B cell (primary cell): Measurements from ENCODE around the gene CERK. TPM values are rescaled to one million over a fixed set of nuclear protein-coding genes. Genes with fewer than 3 reads are reported as not detected.
A peak's percentile ranks its signal among the peaks of the same experiment; 100 is the strongest.

Experiments
- ATAC-seq: fragments of 200-7000 bp; cut with Tn5 transposase; one replicate; pipeline ENCODE4 v1.10.0; 2021; ENCODE audit warnings: low read depth, mild to moderate bottlenecking, moderate number of reproducible peaks, moderate library complexity
- CTCF ChIA-PET: fragments of 350-600 bp; sonication (Branson Sonifier 250); formaldehyde crosslinking; loops from one replicate; lab custom pipeline; 2021; ENCODE audit warnings: antibody characterized with exemption, inconsistent platforms; lab: Charles Lee
- POLR2A ChIA-PET: fragments of 350-600 bp; sonication (Branson Sonifier 250); formaldehyde crosslinking; loops from one replicate; lab custom pipeline; 2021; ENCODE audit warnings: antibody characterized with exemption; lab: Charles Lee
- DNase-seq: peaks from one replicate; pipeline ENCODE4 v3.0.0; 2013
- H2AFZ ChIP-seq: 2 replicates; pipeline ENCODE4 v1.6.1; 2012; ENCODE audit warnings: mild to moderate bottlenecking, low read depth, low read length; ENCODE audit not compliant: insufficient read depth, poor library complexity, severe bottlenecking
- H3K27ac ChIP-seq, 2 donors: 1 replicate in 1 of 2; 2 replicates in 1 of 2; pipeline ENCODE4 v1.5.1; 2012 to 2013; ENCODE audit warnings: low read length in 2 of 2, mild to moderate bottlenecking in 2 of 2, moderate library complexity in 1 of 2
- H3K27me3 ChIP-seq, 4 experiments: fragments of 200-600 bp in 1 of 4; sonication (generic) in 1 of 4; replicated peaks in 1 of 4; 1 replicate in 2 of 4; 2 replicates in 2 of 4; pipeline versions ENCODE4 v1.6.1 to v1.7.0; 2013 to 2016; ENCODE audit warnings: low read length in 3 of 4, mild to moderate bottlenecking in 2 of 4, mixed read lengths in 1 of 4, moderate library complexity in 1 of 4; ENCODE audit not compliant: insufficient read depth in 4 of 4, control insufficient read depth in 3 of 4; ENCODE audit errors: control extremely low read depth in 1 of 4
- H3K36me3 ChIP-seq, 2 experiments: replicated peaks in 1 of 2; 1 replicate in 1 of 2; 2 replicates in 1 of 2; pipeline versions ENCODE4 v1.6.1 to v1.7.1; 2013; ENCODE audit warnings: low read length in 1 of 2; ENCODE audit not compliant: insufficient read depth in 2 of 2, control insufficient read depth in 1 of 2; ENCODE audit errors: control extremely low read depth in 1 of 2, extremely low read depth in 1 of 2
- H3K4me1 ChIP-seq, 2 donors: fragments of 200-600 bp in 1 of 2; sonication (generic) in 1 of 2; 1 replicate in 1 of 2; 2 replicates in 1 of 2; pipeline versions ENCODE4 v1.5.1 to v1.6.1; 2013 to 2017; ENCODE audit warnings: low read length in 2 of 2; ENCODE audit not compliant: control insufficient read depth in 2 of 2, insufficient read depth in 2 of 2
- H3K4me2 ChIP-seq: replicated peaks from 2 replicates; pipeline ENCODE3; 2012; ENCODE audit warnings: mild to moderate bottlenecking, low read depth, low read length; ENCODE audit not compliant: poor library complexity, severe bottlenecking
- H3K4me3 ChIP-seq, 5 experiments: fragments of 200-600 bp in 1 of 5; sonication (generic) in 1 of 5; 1 replicate in 3 of 5; 2 replicates in 2 of 5; pipeline versions ENCODE4 v1.5.1 to v1.7.0; 2011 to 2016; ENCODE audit warnings: low read length in 4 of 5, mild to moderate bottlenecking in 4 of 5, low read depth in 2 of 5, control low read depth in 1 of 5, moderate library complexity in 1 of 5; ENCODE audit not compliant: insufficient read depth in 1 of 5; ENCODE audit errors: control extremely low read depth in 1 of 5, extremely low read depth in 1 of 5
- H3K79me2 ChIP-seq: fragments of 200-600 bp; sonication (generic); one replicate; pipeline ENCODE4 v1.6.0; 2016; ENCODE audit warnings: low read length; ENCODE audit not compliant: control insufficient read depth, insufficient read depth
- H3K9ac ChIP-seq: fragments of 200-600 bp; sonication (generic); 2 replicates; pipeline ENCODE4 v1.6.1; 2017; ENCODE audit warnings: mild to moderate bottlenecking, low read length, moderate library complexity
- H3K9me3 ChIP-seq, 3 donors: one replicate each; pipeline versions ENCODE4 v1.6.1 to v1.7.1; 2013; ENCODE audit warnings: low read length in 2 of 3; ENCODE audit not compliant: control insufficient read depth in 2 of 3, insufficient read depth in 1 of 3; ENCODE audit errors: control extremely low read depth in 1 of 3
- H4K20me1 ChIP-seq: 2 replicates; pipeline ENCODE4 v1.6.0; 2012; ENCODE audit warnings: mild to moderate bottlenecking, low read length; ENCODE audit not compliant: insufficient read depth, control insufficient read depth, poor library complexity, severe bottlenecking
- H3K27ac Mint-ChIP-seq: one replicate; pipeline ENCODE4 v1.8.0; 2021; ENCODE audit warnings: mixed read lengths
- H3K27me3 Mint-ChIP-seq: one replicate; pipeline ENCODE4 v1.8.0; 2021; ENCODE audit warnings: mixed read lengths
- H3K4me1 Mint-ChIP-seq: one replicate; pipeline ENCODE4 v1.8.0; 2021; ENCODE audit warnings: mixed read lengths
- H3K4me3 Mint-ChIP-seq: one replicate; pipeline ENCODE4 v1.8.0; 2021; ENCODE audit warnings: mixed read lengths
- H3K9me3 Mint-ChIP-seq: one replicate; pipeline ENCODE4 v1.8.0; 2022; ENCODE audit warnings: mixed read lengths; ENCODE audit not compliant: insufficient read depth
- EZH2 ChIP-seq: IDR thresholded peaks from 2 replicates; pipeline ENCODE4 v1.6.1; 2012; ENCODE audit warnings: borderline replicate concordance, low read depth, mild to moderate bottlenecking, moderate library complexity, low read length; ENCODE audit not compliant: insufficient read depth, poor library complexity, severe bottlenecking
- WGBS: methylation state at CpG from one replicate; pipeline ENCODE4 v1.1.5; 2013; ENCODE audit warnings: missing lambda C conversion rate; ENCODE audit not compliant: insufficient coverage; 5-methylcytosine and 5-hydroxymethylcytosine counted together
- intact Hi-C: fragments of 100-400 bp; cut with micrococcal nuclease; formaldehyde crosslinking; loops from one replicate; pipeline ENCODE4 v1.10.0; 2022
- polyA plus RNA-seq: library from polyadenylated mRNA; depleted of rRNA; stranded (reverse); fragments of >200 nt; gene quantifications from 2 replicates; pipeline ENCODE4 v1.2.3, GENCODE V29; 2012
- total RNA-seq, 2 donors: library from RNA; stranded (reverse); fragments of 120-200 nt in 1 of 2; gene quantifications; 1 replicate in 1 of 2; 2 replicates in 1 of 2; pipeline versions ENCODE4 v1.2.3 to v1.2.4, GENCODE V29; 2013 to 2022
- TF ChIP-seq, protein P1 (sequence below): fragments of 200-600 bp; IDR thresholded peaks from one replicate; pipeline ENCODE4 v1.8.0; 2022; ENCODE audit warnings: antibody characterized with exemption, mild to moderate bottlenecking

The CERK gene
- total and polyA plus RNA-seq, 2 donors (not counting 1 experiment from before 2014, with no cell fraction given), result 23.2 to 48.3 TPM

DNA sequence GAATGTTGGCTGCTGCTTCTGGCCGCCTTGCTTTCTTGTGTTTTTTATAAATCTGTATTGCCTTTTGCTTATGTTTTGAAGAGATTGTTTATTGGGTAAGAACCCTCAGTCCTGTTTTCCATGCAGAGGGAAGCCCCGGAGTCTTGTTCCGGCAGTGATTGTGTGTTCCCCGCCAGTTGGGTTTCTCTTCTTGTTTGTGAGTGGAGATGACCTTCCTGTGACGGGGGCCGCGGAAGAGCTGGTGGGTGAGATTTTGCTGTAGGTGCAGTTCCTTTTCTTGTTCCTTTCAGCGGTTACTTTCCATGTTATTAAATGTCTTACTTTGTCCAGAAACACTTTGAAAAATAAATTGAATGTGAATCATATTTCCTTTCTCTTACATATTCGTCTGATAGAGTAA is 32.7 kb upstream of the CERK start:
- Histone ChIP-seq H3K9ac (peak overlapping the region; percentile 53), H4K20me1 (peaks cover 15% of the 10 kb centered on the region), H3K4me1 (peaks cover 88 to 93% of the 10 kb centered on the region in 2 donors), H3K36me3 (peaks cover 1 to 14% of the 10 kb centered on the region in 2 experiments), H3K4me2 (peak overlapping the region; percentile 92), H3K79me2 (peaks cover 80% of the 10 kb centered on the region), H3K27ac (peak overlapping the region; percentile 92 to 97), H3K27me3 (no peaks in the 10 kb centered on the region), H2AFZ (no peak overlapping the region), H3K9me3 (no peaks in the 10 kb centered on the region), H3K4me3 (peak overlapping the region in 3 of 5 experiments; percentile 19 to 60 (median 25))
- ATAC-seq, result no peak
- Mint-ChIP-seq H3K27me3 (no peaks in the 10 kb centered on the region), H3K9me3 (no peaks in the 10 kb centered on the region), H3K4me3 (peak overlapping the region; percentile 91), H3K27ac (peak overlapping the region; percentile 99), H3K4me1 (peaks cover 88% of the 10 kb centered on the region)
- POLR2A ChIA-PET, result interaction anchor here (0.6 to 1.8 kb wide), 3 partner anchors 9 to 20 kb away, joined by 3 to 5 read pairs (median 3); partner anchors contain the start of gene TBC1D22A
- 0% methylated on average over 1 of the region's 9 CpGs for WGBS
- intact Hi-C loops, result no loop called here
- no peak for TF ChIP-seq EZH2
- TF ChIP-seq, protein P1, sequence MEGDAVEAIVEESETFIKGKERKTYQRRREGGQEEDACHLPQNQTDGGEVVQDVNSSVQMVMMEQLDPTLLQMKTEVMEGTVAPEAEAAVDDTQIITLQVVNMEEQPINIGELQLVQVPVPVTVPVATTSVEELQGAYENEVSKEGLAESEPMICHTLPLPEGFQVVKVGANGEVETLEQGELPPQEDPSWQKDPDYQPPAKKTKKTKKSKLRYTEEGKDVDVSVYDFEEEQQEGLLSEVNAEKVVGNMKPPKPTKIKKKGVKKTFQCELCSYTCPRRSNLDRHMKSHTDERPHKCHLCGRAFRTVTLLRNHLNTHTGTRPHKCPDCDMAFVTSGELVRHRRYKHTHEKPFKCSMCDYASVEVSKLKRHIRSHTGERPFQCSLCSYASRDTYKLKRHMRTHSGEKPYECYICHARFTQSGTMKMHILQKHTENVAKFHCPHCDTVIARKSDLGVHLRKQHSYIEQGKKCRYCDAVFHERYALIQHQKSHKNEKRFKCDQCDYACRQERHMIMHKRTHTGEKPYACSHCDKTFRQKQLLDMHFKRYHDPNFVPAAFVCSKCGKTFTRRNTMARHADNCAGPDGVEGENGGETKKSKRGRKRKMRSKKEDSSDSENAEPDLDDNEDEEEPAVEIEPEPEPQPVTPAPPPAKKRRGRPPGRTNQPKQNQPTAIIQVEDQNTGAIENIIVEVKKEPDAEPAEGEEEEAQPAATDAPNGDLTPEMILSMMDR, result no peak
- CTCF ChIA-PET, result interaction anchor here (1.1 to 5.3 kb wide), 4 partner anchors 9 to 32 kb away, joined by 4 to 52 read pairs (median 30); partner anchors contain the start of gene TBC1D22A
- DNase-seq, result peak; percentile 79

DNA sequence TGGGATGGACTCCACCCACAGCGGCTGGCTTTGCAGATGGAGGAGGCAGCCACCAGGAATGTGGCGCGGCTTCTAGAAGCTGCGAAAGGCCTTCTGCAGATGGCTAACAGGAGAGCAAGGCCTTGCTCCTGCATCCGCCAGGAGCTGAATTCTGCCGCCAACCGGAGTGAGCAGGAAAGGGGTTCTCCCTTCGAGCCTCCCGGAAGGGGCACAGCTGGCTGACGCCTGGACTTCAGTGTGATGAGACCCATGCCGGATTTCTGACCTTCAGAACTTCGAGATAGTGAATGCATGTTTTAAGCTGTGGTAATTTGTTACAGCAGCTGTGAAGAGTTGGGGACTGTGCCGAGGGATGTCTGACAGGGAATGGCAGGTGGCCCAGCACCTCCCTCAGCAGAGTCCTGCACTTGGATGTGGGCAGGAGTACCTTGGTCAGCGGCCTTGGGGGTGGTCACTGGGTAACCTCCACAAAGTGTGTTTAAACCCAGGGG is 32.1 kb upstream of the CERK start:
- H2AFZ ChIP-seq, result no peak overlapping the region
- POLR2A ChIA-PET, result interaction anchor here (0.9 to 1.8 kb wide), 2 partner anchors 8 to 11 kb away, joined by 3 to 5 read pairs; partner anchors contain the start of gene TBC1D22A
- TF ChIP-seq, protein P1, result no peak
- TF ChIP-seq EZH2, result no peak
- peaks cover 10% of the 10 kb centered on the region for H4K20me1 ChIP-seq
- peaks cover 87 to 93% of the 10 kb centered on the region in 2 donors for H3K4me1 ChIP-seq
- H3K4me1 Mint-ChIP-seq, result peaks cover 86% of the 10 kb centered on the region
- no peak for DNase-seq
- no peak for ATAC-seq
- H3K27me3 ChIP-seq, result no peaks in the 10 kb centered on the region
- H3K4me2 ChIP-seq, result peak overlapping the region; percentile 92
- CTCF ChIA-PET, result interaction anchor here (1.1 to 5.3 kb wide), 5 partner anchors 8 to 207 kb away, joined by 4 to 52 read pairs (median 9); partner anchors contain the start of gene TBC1D22A
- H3K79me2 ChIP-seq, result peaks cover 80% of the 10 kb centered on the region
- H3K4me3 ChIP-seq, result peak overlapping the region in 4 of 5 experiments; percentile 15 to 60 (median 22)
- no peaks in the 10 kb centered on the region for H3K27me3 Mint-ChIP-seq
- H3K36me3 ChIP-seq, result peaks cover 1 to 15% of the 10 kb centered on the region in 2 experiments
- H3K9ac ChIP-seq, result peak overlapping the region; percentile 53
- intact Hi-C loops, result no loop called here
- peak overlapping the region; percentile 99 for H3K27ac Mint-ChIP-seq
- H3K27ac ChIP-seq, result peak overlapping the region; percentile 92 to 97
- WGBS, result 87% methylated on average over 14 of the region's 14 CpGs
- H3K9me3 ChIP-seq, result no peaks in the 10 kb centered on the region
- peak overlapping the region; percentile 91 for H3K4me3 Mint-ChIP-seq
- no peaks in the 10 kb centered on the region for H3K9me3 Mint-ChIP-seq
